Measurements from ENCODE around the gene STXBP5.

STXBP5 gene

DNA sequence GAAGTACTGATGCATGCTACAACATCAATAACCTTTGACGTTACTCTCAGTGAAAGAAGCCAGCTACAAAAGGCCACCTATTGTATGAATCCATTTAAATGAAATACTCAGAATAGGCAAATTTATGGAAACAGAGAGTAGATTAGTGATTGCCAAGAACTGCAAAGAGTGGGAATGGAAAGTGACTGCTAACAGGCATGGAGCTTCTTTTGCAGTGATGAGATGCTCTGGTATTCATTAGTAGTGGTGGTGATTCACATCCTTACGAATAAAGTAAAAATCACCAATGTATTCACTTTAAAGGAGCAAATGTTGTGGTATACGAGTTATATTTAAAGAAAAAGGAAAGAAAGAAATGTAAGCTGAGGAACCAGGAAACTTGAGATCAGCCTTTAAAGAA lies 177.5 kb downstream of the STXBP5 start:
- H3K27me3 ChIP-seq (ENCODE audit: control insufficient read depth, insufficient read depth, low read length) = no peaks in the 10 kb centered on the region
- peaks cover 6% of the 10 kb centered on the region for H3K4me1 ChIP-seq (ENCODE audit: control insufficient read depth, insufficient read depth, low read length)
- no peaks in the 10 kb centered on the region for H3K36me3 ChIP-seq (ENCODE audit: control insufficient read depth, insufficient read depth, low read length)
- H3K9me3 ChIP-seq (ENCODE audit: control insufficient read depth, insufficient read depth, low read length) = no peaks in the 10 kb centered on the region
- H3K4me3 ChIP-seq (ENCODE audit: low read depth, low read length) = no peak overlapping the region
- no peak overlapping the region for H3K9ac ChIP-seq (ENCODE audit: low read depth, low read length)

DNA sequence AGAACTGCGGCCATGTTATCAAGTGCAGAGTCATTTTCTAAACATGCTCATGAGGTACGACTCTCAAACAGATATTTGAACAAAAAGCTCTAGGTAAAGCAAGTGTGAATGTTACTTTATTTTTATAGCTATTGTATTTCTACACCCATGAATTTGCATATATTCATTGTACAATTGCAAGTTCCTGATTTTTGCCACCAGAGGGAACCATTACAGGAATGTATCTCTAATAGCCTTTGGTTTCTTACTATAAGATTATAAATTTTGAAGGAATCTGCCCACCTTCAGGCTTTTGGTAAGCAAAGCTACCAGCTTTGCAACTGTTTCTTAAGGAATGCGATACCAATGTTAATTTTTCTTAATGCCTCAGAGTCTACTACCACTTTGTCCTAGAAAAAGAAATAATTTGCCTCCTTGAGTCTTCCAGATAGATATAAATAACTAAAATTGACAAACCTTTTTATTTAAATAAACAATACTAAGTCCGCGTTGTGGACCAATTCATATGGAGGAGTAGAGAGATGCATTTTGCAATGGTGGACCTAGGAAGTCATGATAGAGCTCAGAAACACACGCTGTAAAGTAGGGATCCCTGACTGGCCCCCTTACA lies 178.8 kb downstream of the STXBP5 start:
- no peak overlapping the region for H3K9ac ChIP-seq (ENCODE audit: low read depth, low read length)

DNA sequence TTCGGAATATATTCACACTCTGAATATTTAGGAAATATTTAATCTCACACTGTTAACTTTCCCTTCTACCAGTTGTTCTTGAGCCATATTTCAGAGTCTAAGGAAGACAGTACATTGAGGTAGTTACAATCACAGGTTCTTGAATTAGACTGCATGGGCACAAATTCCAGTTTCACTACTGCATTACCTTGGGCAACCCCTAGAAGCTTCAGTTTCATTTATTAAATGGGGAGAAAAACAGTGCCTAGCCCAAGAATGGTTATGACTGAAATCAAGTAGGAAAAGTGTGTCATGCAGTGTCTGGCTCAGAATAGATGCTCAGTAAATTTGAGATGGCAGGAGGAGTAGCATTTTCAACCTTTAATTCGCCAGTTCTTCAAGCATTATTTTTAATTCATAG lies 179.8 kb downstream of the STXBP5 start:
- no peak overlapping the region for H3K4me3 ChIP-seq (ENCODE audit: low read depth, low read length)
- H3K9me3 ChIP-seq (ENCODE audit: control insufficient read depth, insufficient read depth, low read length) = no peaks in the 10 kb centered on the region
- no peaks in the 10 kb centered on the region for H3K36me3 ChIP-seq (ENCODE audit: control insufficient read depth, insufficient read depth, low read length)
- no peaks in the 10 kb centered on the region for H3K27me3 ChIP-seq (ENCODE audit: control insufficient read depth, insufficient read depth, low read length)
- peaks cover 4% of the 10 kb centered on the region for H3K4me1 ChIP-seq (ENCODE audit: control insufficient read depth, insufficient read depth, low read length)
- no peak overlapping the region for H3K9ac ChIP-seq (ENCODE audit: low read depth, low read length)

More for the DNA sequence above, 178.8 kb downstream of the STXBP5 start:
- Histone ChIP-seq H3K4me1 (ENCODE audit: control insufficient read depth, insufficient read depth, low read length) (peaks cover 6% of the 10 kb centered on the region), H3K9me3 (ENCODE audit: control insufficient read depth, insufficient read depth, low read length) (no peaks in the 10 kb centered on the region), H3K36me3 (ENCODE audit: control insufficient read depth, insufficient read depth, low read length) (no peaks in the 10 kb centered on the region), H3K27me3 (ENCODE audit: control insufficient read depth, insufficient read depth, low read length) (no peaks in the 10 kb centered on the region), H3K4me3 (ENCODE audit: low read depth, low read length) (no peak overlapping the region)

GRCh38 chr6:147384737-147385710 lies 180.8 kb downstream of the STXBP5 start:
- Histone ChIP-seq H3K9me3 (ENCODE audit: control insufficient read depth, insufficient read depth, low read length) (no peaks in the 10 kb centered on the region), H3K36me3 (ENCODE audit: control insufficient read depth, insufficient read depth, low read length) (no peaks in the 10 kb centered on the region), H3K27me3 (ENCODE audit: control insufficient read depth, insufficient read depth, low read length) (no peaks in the 10 kb centered on the region), H3K4me3 (ENCODE audit: low read depth, low read length) (no peak overlapping the region), H3K9ac (ENCODE audit: low read depth, low read length) (no peak overlapping the region), H3K4me1 (ENCODE audit: control insufficient read depth, insufficient read depth, low read length) (no peaks in the 10 kb centered on the region)

DNA sequence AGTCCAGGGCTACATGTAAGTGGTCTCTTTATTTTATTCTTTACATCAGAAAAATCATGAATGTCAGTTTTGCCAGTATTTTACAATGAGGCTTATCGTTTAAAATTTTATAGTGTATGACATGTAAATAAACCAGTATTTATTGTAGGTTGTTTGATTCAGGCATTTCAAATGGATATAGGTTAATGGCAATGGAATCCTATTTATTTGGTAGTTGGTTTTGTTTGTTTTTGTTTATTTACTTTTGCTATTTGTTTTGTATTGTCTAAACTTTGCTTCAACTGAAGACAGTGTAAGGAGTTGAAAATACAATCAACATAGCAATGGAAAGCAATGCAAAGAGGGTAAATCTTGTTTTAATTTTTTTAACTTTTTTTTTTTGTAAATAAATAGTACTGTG lies 185.2 kb downstream of the STXBP5 start:
- no peaks in the 10 kb centered on the region for H3K9me3 ChIP-seq (ENCODE audit: control insufficient read depth, insufficient read depth, low read length)
- H3K4me3 ChIP-seq (ENCODE audit: low read depth, low read length) = no peak overlapping the region
- H3K36me3 ChIP-seq (ENCODE audit: control insufficient read depth, insufficient read depth, low read length) = no peaks in the 10 kb centered on the region
- no peaks in the 10 kb centered on the region for H3K27me3 ChIP-seq (ENCODE audit: control insufficient read depth, insufficient read depth, low read length)
- no peak overlapping the region for H3K9ac ChIP-seq (ENCODE audit: low read depth, low read length)
- H3K4me1 ChIP-seq (ENCODE audit: control insufficient read depth, insufficient read depth, low read length) = no peaks in the 10 kb centered on the region

DNA sequence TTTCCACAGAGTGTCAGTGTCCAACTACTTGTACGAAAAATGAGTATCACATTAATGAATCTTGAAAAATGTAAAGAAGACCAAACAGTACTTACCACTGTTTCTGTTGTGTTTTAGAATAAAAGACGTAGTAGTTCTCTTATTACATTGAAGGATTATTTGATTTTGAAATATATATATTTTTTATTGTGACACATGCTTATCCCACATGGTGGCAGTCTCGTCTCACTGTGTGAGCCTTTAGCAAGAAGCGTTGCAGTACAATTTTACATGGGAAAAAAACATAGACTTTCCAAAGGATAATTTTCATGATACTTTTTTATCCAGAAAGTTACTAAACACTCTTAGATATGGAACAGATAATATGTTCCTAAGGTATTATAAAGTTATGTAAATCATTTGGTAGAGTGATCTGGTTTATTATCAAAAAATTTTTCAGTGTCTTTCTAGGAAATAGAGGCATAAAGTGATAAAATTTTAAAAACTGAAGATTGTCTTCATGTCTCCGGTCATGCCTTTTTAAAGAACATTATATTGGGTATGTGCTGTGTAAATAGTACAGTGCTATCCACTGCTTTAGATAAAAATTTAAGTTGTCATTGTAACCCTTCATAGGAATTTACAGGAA lies 186.8 kb downstream of the STXBP5 start:
- H3K4me1 ChIP-seq (ENCODE audit: control insufficient read depth, insufficient read depth, low read length) = no peaks in the 10 kb centered on the region
- H3K36me3 ChIP-seq (ENCODE audit: control insufficient read depth, insufficient read depth, low read length) = no peaks in the 10 kb centered on the region
- no peak overlapping the region for H3K9ac ChIP-seq (ENCODE audit: low read depth, low read length)
- no peaks in the 10 kb centered on the region for H3K27me3 ChIP-seq (ENCODE audit: control insufficient read depth, insufficient read depth, low read length)
- H3K9me3 ChIP-seq (ENCODE audit: control insufficient read depth, insufficient read depth, low read length) = no peaks in the 10 kb centered on the region
- no peak overlapping the region for H3K4me3 ChIP-seq (ENCODE audit: low read depth, low read length)

- Histone ChIP-seq H3K9me3 (ENCODE audit: control insufficient read depth, insufficient read depth, low read length) (no peaks in the 10 kb centered on the region), H3K36me3 (ENCODE audit: control insufficient read depth, insufficient read depth, low read length) (no peaks in the 10 kb centered on the region)
Observed at GRCh38 chr6:147392917-147393625, 188.9 kb downstream of the STXBP5 start.

GRCh38 chr6:147395158-147395557 lies 190.9 kb downstream of the STXBP5 start:
- no peak overlapping the region for H3K9ac ChIP-seq (ENCODE audit: low read depth, low read length)
- H3K36me3 ChIP-seq (ENCODE audit: control insufficient read depth, insufficient read depth, low read length) = no peaks in the 10 kb centered on the region

More at GRCh38 chr6:147392917-147393625, 188.9 kb downstream of the STXBP5 start:
- Histone ChIP-seq H3K9ac (ENCODE audit: low read depth, low read length) (no peak overlapping the region), H3K4me1 (ENCODE audit: control insufficient read depth, insufficient read depth, low read length) (no peaks in the 10 kb centered on the region), H3K4me3 (ENCODE audit: low read depth, low read length) (no peak overlapping the region), H3K27me3 (ENCODE audit: control insufficient read depth, insufficient read depth, low read length) (no peaks in the 10 kb centered on the region)

GRCh38 chr6:147397306-147397705 lies 193.1 kb downstream of the STXBP5 start:
- Histone ChIP-seq H3K36me3 (ENCODE audit: control insufficient read depth, insufficient read depth, low read length) (no peaks in the 10 kb centered on the region), H3K9me3 (ENCODE audit: control insufficient read depth, insufficient read depth, low read length) (peaks cover 6% of the 10 kb centered on the region), H3K4me3 (ENCODE audit: low read depth, low read length) (no peak overlapping the region), H3K4me1 (ENCODE audit: control insufficient read depth, insufficient read depth, low read length) (no peaks in the 10 kb centered on the region), H3K9ac (ENCODE audit: low read depth, low read length) (no peak overlapping the region), H3K27me3 (ENCODE audit: control insufficient read depth, insufficient read depth, low read length) (no peaks in the 10 kb centered on the region)

More at GRCh38 chr6:147395158-147395557, 190.9 kb downstream of the STXBP5 start:
- Histone ChIP-seq H3K9me3 (ENCODE audit: control insufficient read depth, insufficient read depth, low read length) (no peaks in the 10 kb centered on the region), H3K27me3 (ENCODE audit: control insufficient read depth, insufficient read depth, low read length) (no peaks in the 10 kb centered on the region), H3K4me1 (ENCODE audit: control insufficient read depth, insufficient read depth, low read length) (no peaks in the 10 kb centered on the region), H3K4me3 (ENCODE audit: low read depth, low read length) (no peak overlapping the region)

- Histone ChIP-seq H3K4me3 (ENCODE audit: low read depth, low read length) (no peak overlapping the region), H3K36me3 (ENCODE audit: control insufficient read depth, insufficient read depth, low read length) (no peaks in the 10 kb centered on the region), H3K9ac (ENCODE audit: low read depth, low read length) (no peak overlapping the region), H3K9me3 (ENCODE audit: control insufficient read depth, insufficient read depth, low read length) (peaks cover 6% of the 10 kb centered on the region), H3K4me1 (ENCODE audit: control insufficient read depth, insufficient read depth, low read length) (no peaks in the 10 kb centered on the region), H3K27me3 (ENCODE audit: control insufficient read depth, insufficient read depth, low read length) (no peaks in the 10 kb centered on the region)
Observed at GRCh38 chr6:147400968-147401367, 196.8 kb downstream of the STXBP5 start.

GRCh38 chr6:147401779-147402178 lies 197.6 kb downstream of the STXBP5 start:
- H3K4me1 ChIP-seq (ENCODE audit: control insufficient read depth, insufficient read depth, low read length) = no peaks in the 10 kb centered on the region
- H3K27me3 ChIP-seq (ENCODE audit: control insufficient read depth, insufficient read depth, low read length) = no peaks in the 10 kb centered on the region
- H3K9me3 ChIP-seq (ENCODE audit: control insufficient read depth, insufficient read depth, low read length) = peaks cover 6% of the 10 kb centered on the region
- no peak overlapping the region for H3K9ac ChIP-seq (ENCODE audit: low read depth, low read length)
- H3K36me3 ChIP-seq (ENCODE audit: control insufficient read depth, insufficient read depth, low read length) = no peaks in the 10 kb centered on the region
- no peak overlapping the region for H3K4me3 ChIP-seq (ENCODE audit: low read depth, low read length)

Measured in iPS-15b (cell line).